ENCODE results near the gene PEX7.
"Not testable (repeated sequence)": the region's sequence is repeated elsewhere in the genome, so short reads cannot be mapped to it uniquely, and the experiment has no call there.

PEX7 gene

GRCh38 chr6:136945711-136946121, 123.3 kb downstream of the PEX7 start:
- H3K36me3 ChIP-seq (ENCODE audit: control insufficient read depth, low read depth, low read length) = no peaks in the 10 kb centered on the region
- H3K27me3 ChIP-seq (ENCODE audit: control insufficient read depth, insufficient read depth, low read length) = no peaks in the 10 kb centered on the region
- H3K9me3 ChIP-seq (ENCODE audit: control insufficient read depth, low read depth, low read length) = peaks cover 2% of the 10 kb centered on the region
- H3K27ac ChIP-seq (ENCODE audit: low read length) = no peak overlapping the region
- H3K4me1 ChIP-seq (ENCODE audit: control insufficient read depth, low read depth, low read length) = peaks cover 13% of the 10 kb centered on the region
- H3K4me3 ChIP-seq (ENCODE audit: low read length) = no peak overlapping the region
- no peak overlapping the region for H3K9ac ChIP-seq (ENCODE audit: low read length)

- Histone ChIP-seq H3K36me3 (ENCODE audit: control insufficient read depth, low read depth, low read length) (no peaks in the 10 kb centered on the region), H3K9me3 (ENCODE audit: control insufficient read depth, low read depth, low read length) (peaks cover 2% of the 10 kb centered on the region), H3K4me1 (ENCODE audit: control insufficient read depth, low read depth, low read length) (peaks cover 13% of the 10 kb centered on the region), H3K27me3 (ENCODE audit: control insufficient read depth, insufficient read depth, low read length) (no peaks in the 10 kb centered on the region), H3K4me3 (ENCODE audit: low read length) (no peak overlapping the region), H3K9ac (ENCODE audit: low read length) (no peak overlapping the region), H3K27ac (ENCODE audit: low read length) (no peak overlapping the region)
Measured at GRCh38 chr6:136947037-136947436, 124.6 kb downstream of the PEX7 start.

GRCh38 chr6:136949957-136950356, 127.6 kb downstream of the PEX7 start:
- H3K9me3 ChIP-seq (ENCODE audit: control insufficient read depth, low read depth, low read length); H3K27me3 ChIP-seq (ENCODE audit: control insufficient read depth, insufficient read depth, low read length); H3K9ac ChIP-seq (ENCODE audit: low read length); H3K4me3 ChIP-seq (ENCODE audit: low read length); H3K36me3 ChIP-seq (ENCODE audit: control insufficient read depth, low read depth, low read length); H3K27ac ChIP-seq (ENCODE audit: low read length): not testable (repeated sequence)
- peaks cover 15% of the 10 kb centered on the region for H3K4me1 ChIP-seq (ENCODE audit: control insufficient read depth, low read depth, low read length)

- no peaks in the 10 kb centered on the region for H3K36me3 ChIP-seq (ENCODE audit: control insufficient read depth, low read depth, low read length)
- H3K4me1 ChIP-seq (ENCODE audit: control insufficient read depth, low read depth, low read length) = peaks cover 20% of the 10 kb centered on the region
- no peak overlapping the region for H3K9ac ChIP-seq (ENCODE audit: low read length)
- no peak overlapping the region for H3K4me3 ChIP-seq (ENCODE audit: low read length)
- peaks cover 2% of the 10 kb centered on the region for H3K9me3 ChIP-seq (ENCODE audit: control insufficient read depth, low read depth, low read length)
- H3K27ac ChIP-seq (ENCODE audit: low read length) = no peak overlapping the region
- no peaks in the 10 kb centered on the region for H3K27me3 ChIP-seq (ENCODE audit: control insufficient read depth, insufficient read depth, low read length)
Measured at GRCh38 chr6:136950436-136951126, 128.2 kb downstream of the PEX7 start.

DNA sequence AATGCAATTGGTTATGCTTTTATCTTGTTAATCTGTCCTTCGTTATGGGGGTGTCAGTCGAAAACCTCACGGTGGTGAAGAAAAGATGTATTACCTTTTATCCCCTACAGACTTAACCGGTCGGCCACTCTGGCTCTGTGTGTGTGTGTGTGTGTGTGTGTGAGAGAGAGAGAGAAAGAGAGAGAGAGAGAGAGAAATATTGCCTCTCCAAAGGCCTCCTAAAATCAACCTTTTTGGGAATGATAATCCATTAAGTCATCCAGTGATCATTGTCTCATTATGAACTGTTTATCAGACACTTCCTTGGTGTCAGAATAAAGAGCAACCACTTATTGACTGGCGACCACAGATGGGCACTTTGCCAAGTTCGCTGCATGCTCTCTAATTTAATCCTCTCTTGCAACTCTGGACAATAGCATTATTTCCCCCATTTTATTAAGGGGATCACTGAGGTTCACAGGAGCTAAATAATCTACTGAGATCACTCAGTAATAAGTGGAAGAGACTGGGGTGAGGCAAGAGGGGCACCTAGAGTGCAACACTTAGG, 130.4 kb downstream of the PEX7 start:
- Histone ChIP-seq H3K27ac (ENCODE audit: low read length) (no peak overlapping the region), H3K36me3 (ENCODE audit: control insufficient read depth, low read depth, low read length) (no peaks in the 10 kb centered on the region), H3K27me3 (ENCODE audit: control insufficient read depth, insufficient read depth, low read length) (no peaks in the 10 kb centered on the region), H3K9me3 (ENCODE audit: control insufficient read depth, low read depth, low read length) (peaks cover 2% of the 10 kb centered on the region), H3K4me3 (ENCODE audit: low read length) (no peak overlapping the region), H3K9ac (ENCODE audit: low read length) (no peak overlapping the region), H3K4me1 (ENCODE audit: control insufficient read depth, low read depth, low read length) (peaks cover 20% of the 10 kb centered on the region)

GRCh38 chr6:136955123-136955522, 132.7 kb downstream of the PEX7 start:
- Histone ChIP-seq H3K36me3 (ENCODE audit: control insufficient read depth, low read depth, low read length) (no peaks in the 10 kb centered on the region), H3K4me3 (ENCODE audit: low read length) (no peak overlapping the region), H3K4me1 (ENCODE audit: control insufficient read depth, low read depth, low read length) (peaks cover 41% of the 10 kb centered on the region), H3K27me3 (ENCODE audit: control insufficient read depth, insufficient read depth, low read length) (peaks cover 5% of the 10 kb centered on the region), H3K27ac (ENCODE audit: low read length) (peak overlapping the region; percentile 30), H3K9me3 (ENCODE audit: control insufficient read depth, low read depth, low read length) (no peaks in the 10 kb centered on the region), H3K9ac (ENCODE audit: low read length) (no peak overlapping the region)

- Histone ChIP-seq H3K9ac (ENCODE audit: low read length) (peak overlapping the region; percentile 47), H3K36me3 (ENCODE audit: control insufficient read depth, low read depth, low read length) (no peaks in the 10 kb centered on the region), H3K27me3 (ENCODE audit: control insufficient read depth, insufficient read depth, low read length) (peaks cover 5% of the 10 kb centered on the region), H3K27ac (ENCODE audit: low read length) (peak overlapping the region; percentile 83), H3K4me1 (ENCODE audit: control insufficient read depth, low read depth, low read length) (peaks cover 44% of the 10 kb centered on the region), H3K4me3 (ENCODE audit: low read length) (peak overlapping the region; percentile 22), H3K9me3 (ENCODE audit: control insufficient read depth, low read depth, low read length) (no peaks in the 10 kb centered on the region)
Measured at GRCh38 chr6:136956590-136957544, 134.5 kb downstream of the PEX7 start.

GRCh38 chr6:136958168-136958567, 135.8 kb downstream of the PEX7 start:
- no peak overlapping the region for H3K27ac ChIP-seq (ENCODE audit: low read length)
- no peaks in the 10 kb centered on the region for H3K36me3 ChIP-seq (ENCODE audit: control insufficient read depth, low read depth, low read length)
- H3K4me3 ChIP-seq (ENCODE audit: low read length) = no peak overlapping the region
- peaks cover 5% of the 10 kb centered on the region for H3K27me3 ChIP-seq (ENCODE audit: control insufficient read depth, insufficient read depth, low read length)
- H3K9ac ChIP-seq (ENCODE audit: low read length) = no peak overlapping the region
- no peaks in the 10 kb centered on the region for H3K9me3 ChIP-seq (ENCODE audit: control insufficient read depth, low read depth, low read length)
- H3K4me1 ChIP-seq (ENCODE audit: control insufficient read depth, low read depth, low read length) = peaks cover 48% of the 10 kb centered on the region

DNA sequence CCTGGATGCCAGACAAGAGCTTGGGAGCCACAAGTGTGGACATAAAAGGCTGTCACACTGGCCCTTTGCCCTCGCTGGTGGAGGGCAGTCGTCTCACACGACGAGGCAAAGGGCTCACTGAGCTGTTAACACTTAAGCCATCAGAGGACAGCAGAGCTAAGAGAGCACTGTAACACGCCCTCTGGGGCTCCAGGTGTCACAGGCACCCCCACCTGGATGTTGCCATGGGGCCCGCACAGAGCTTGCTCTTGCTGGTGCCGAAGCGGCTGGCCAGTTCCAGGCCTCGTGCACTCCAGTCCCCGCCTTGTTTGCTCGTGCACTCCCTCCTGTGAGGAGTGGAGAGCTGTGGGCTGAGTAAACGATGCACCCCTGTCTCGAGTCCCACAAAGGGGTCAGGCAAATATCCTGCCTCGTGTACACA, 137.1 kb downstream of the PEX7 start:
- H3K27ac ChIP-seq (ENCODE audit: low read length) = no peak overlapping the region
- peaks cover 5% of the 10 kb centered on the region for H3K27me3 ChIP-seq (ENCODE audit: control insufficient read depth, insufficient read depth, low read length)
- H3K9me3 ChIP-seq (ENCODE audit: control insufficient read depth, low read depth, low read length) = no peaks in the 10 kb centered on the region
- peaks cover 50% of the 10 kb centered on the region for H3K4me1 ChIP-seq (ENCODE audit: control insufficient read depth, low read depth, low read length)
- H3K36me3 ChIP-seq (ENCODE audit: control insufficient read depth, low read depth, low read length) = no peaks in the 10 kb centered on the region
- H3K4me3 ChIP-seq (ENCODE audit: low read length) = no peak overlapping the region
- H3K9ac ChIP-seq (ENCODE audit: low read length) = no peak overlapping the region

DNA sequence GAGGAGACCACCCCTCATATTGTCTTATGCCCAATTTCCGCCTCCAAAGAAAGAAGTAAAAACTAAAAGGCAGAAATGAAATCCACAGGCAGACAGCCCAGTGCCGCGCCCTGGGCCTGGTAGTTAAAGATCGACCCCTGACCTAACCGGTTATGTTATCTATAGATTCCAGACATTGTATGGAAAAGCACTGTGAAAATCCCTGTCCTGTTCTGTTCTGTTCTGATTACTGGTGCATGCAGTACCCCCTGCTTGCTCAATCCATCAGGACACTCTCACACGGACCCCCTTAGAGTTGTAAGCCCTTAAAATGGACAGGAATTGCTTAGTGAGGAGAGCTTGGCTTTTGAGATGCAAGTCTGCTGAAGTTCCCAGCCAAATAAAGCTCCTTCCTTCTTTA, 137.5 kb downstream of the PEX7 start:
- not testable (repeated sequence) for H3K9me3 ChIP-seq (ENCODE audit: control insufficient read depth, low read depth, low read length); H3K27me3 ChIP-seq (ENCODE audit: control insufficient read depth, insufficient read depth, low read length); H3K9ac ChIP-seq (ENCODE audit: low read length); H3K36me3 ChIP-seq (ENCODE audit: control insufficient read depth, low read depth, low read length); H3K27ac ChIP-seq (ENCODE audit: low read length); H3K4me3 ChIP-seq (ENCODE audit: low read length)
- H3K4me1 ChIP-seq (ENCODE audit: control insufficient read depth, low read depth, low read length) = peaks cover 49% of the 10 kb centered on the region

DNA sequence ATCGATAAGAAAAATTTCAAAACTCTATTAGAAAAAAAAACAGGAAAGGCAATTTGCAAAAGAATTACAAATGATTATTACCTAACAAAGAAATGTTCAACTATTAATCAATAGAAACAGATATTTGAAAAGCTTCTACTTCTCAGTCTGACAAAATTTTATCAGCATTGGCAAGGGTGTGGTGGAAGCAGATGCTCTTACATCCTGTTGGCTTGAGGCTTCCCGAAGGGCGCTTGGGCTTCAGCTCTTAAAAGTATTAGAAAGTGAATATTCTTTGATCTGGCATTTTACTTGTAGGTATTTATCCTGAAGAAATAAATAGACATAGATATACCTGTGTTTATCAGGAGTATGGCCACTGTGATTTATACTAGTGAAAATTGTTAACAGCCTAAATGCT, 138.4 kb downstream of the PEX7 start:
- H3K9me3 ChIP-seq (ENCODE audit: control insufficient read depth, low read depth, low read length) = no peaks in the 10 kb centered on the region
- no peak overlapping the region for H3K4me3 ChIP-seq (ENCODE audit: low read length)
- no peak overlapping the region for H3K27ac ChIP-seq (ENCODE audit: low read length)

More for the DNA sequence above, 138.4 kb downstream of the PEX7 start:
- peaks cover 5% of the 10 kb centered on the region for H3K27me3 ChIP-seq (ENCODE audit: control insufficient read depth, insufficient read depth, low read length)
- no peaks in the 10 kb centered on the region for H3K36me3 ChIP-seq (ENCODE audit: control insufficient read depth, low read depth, low read length)
- H3K4me1 ChIP-seq (ENCODE audit: control insufficient read depth, low read depth, low read length) = peaks cover 42% of the 10 kb centered on the region
- no peak overlapping the region for H3K9ac ChIP-seq (ENCODE audit: low read length)
